OCI-LY1 (cell line): Measurements from ENCODE around the gene NADK.

Source experiments
- EZH2 ChIP-seq: fragments of 200-600 bp; sonication (generic), shearing (Covaris generic); IDR thresholded peaks from 2 replicates; pipeline ENCODE4 v1.8.0; 2017; ENCODE audit warnings: borderline replicate concordance, mixed run types, mild to moderate bottlenecking, antibody characterized with exemption, low read length, moderate library complexity, mixed read lengths
- TF ChIP-seq, protein P1 (sequence below): fragments of 200-600 bp; sonication (generic), shearing (Covaris generic); IDR thresholded peaks from 2 replicates; pipeline ENCODE4 v1.5.1; 2017; ENCODE audit warnings: mild to moderate bottlenecking, antibody characterized with exemption, low read length, moderate library complexity, mixed read lengths

DNA sequence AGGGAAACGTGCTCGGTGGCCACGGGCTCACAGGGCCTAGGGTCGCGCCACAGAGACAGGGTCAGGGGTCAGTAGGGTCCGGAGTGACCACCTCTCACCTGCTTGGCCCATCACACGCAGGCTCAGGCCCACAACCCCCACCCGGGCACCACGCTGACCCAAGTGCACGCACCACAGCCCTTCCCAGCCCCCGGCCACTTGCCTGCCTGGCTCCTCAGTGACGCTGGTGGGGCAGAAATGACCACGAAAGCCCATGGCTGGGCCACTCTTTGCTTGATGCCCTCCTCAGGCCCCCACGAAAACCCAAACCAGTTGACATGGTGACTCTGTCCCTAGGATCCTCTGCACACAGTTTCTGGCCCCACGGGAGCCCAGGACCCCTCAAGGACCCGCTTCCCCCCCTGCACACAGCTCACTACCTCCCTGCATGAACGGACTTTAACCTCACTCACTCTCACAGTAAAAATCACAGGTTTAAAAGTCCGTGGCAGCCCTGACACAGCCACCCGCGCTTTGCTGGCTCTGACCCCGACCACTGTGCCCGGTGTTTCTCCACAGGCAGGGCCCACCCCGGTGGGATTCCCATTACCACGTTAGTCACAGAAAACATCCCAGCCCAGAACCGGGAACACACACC lies 20.7 kb downstream of the NADK start:
- TF ChIP-seq EZH2 = no peak
- TF ChIP-seq, protein P1, sequence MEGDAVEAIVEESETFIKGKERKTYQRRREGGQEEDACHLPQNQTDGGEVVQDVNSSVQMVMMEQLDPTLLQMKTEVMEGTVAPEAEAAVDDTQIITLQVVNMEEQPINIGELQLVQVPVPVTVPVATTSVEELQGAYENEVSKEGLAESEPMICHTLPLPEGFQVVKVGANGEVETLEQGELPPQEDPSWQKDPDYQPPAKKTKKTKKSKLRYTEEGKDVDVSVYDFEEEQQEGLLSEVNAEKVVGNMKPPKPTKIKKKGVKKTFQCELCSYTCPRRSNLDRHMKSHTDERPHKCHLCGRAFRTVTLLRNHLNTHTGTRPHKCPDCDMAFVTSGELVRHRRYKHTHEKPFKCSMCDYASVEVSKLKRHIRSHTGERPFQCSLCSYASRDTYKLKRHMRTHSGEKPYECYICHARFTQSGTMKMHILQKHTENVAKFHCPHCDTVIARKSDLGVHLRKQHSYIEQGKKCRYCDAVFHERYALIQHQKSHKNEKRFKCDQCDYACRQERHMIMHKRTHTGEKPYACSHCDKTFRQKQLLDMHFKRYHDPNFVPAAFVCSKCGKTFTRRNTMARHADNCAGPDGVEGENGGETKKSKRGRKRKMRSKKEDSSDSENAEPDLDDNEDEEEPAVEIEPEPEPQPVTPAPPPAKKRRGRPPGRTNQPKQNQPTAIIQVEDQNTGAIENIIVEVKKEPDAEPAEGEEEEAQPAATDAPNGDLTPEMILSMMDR = no peak
